K562 (cell line): ENCODE data around the gene RABGAP1. TPM values are rescaled to one million over a fixed set of nuclear protein-coding genes. Genes with fewer than 3 reads are reported as not detected.
A peak's percentile ranks its signal among the peaks of the same experiment; 100 is the strongest.

Experiments
- ATAC-seq: fragments of 200-7000 bp; cut with Tn5 transposase; 3 replicates; pipeline ENCODE4 v1.9.1; 2020; ENCODE audit warnings: moderate library complexity
- BruUV-seq: library from RNA; stranded (reverse); fragments of 400-500 nt; replicated peaks from 2 replicates; lab custom pipeline; 2021; lab: Mats Ljungman, UMichigan
- CTCF ChIA-PET: fragments of 300-600 bp; formaldehyde crosslinking; extraction: SDS; loops from one replicate; lab custom pipeline; 2021; ENCODE audit warnings: low intra/inter-chr PET ratio; lab: Yijun Ruan, JAX
- POLR2A ChIA-PET: fragments of 300-600, 350-650 bp; sonication (Branson Sonifier 250); formaldehyde crosslinking; extraction: SDS; loops from one replicate; lab custom pipeline; 2021; ENCODE audit warnings: antibody characterized with exemption, inconsistent platforms; lab: Yijun Ruan, JAX
- DNase-seq, 4 experiments: peaks; one replicate each; pipeline versions ENCODE4 v3.0.0 to v3.0.0-alpha.2; 2011 to 2018; ENCODE audit warnings: low spot score in 3 of 4, mixed read lengths in 3 of 4; ENCODE audit errors: extremely low read depth in 1 of 4
- FAIRE-seq: peaks from 2 replicates; lab custom pipeline; 2011; peaks lifted over from hg19 to GRCh38; lab: Jason Lieb, UNC
- H2AFZ ChIP-seq: 2 replicates; pipeline ENCODE4 v1.6.0; 2011; ENCODE audit warnings: low read depth, low read length, control low read depth, inconsistent platforms
- H3K27ac ChIP-seq: fragments of 200-600 bp; 3 replicates; pipeline ENCODE4 v1.8.0; 2011; ENCODE audit warnings: low read depth, mild to moderate bottlenecking, control low read depth, inconsistent platforms, low read length, moderate library complexity, mixed read lengths; ENCODE audit errors: extremely low read depth
- H3K27me3 ChIP-seq, 2 experiments: fragments of 300-600 bp in 1 of 2; 2 replicates in 1 of 2; 3 replicates in 1 of 2; pipeline versions ENCODE4 v1.6.0 to v1.8.0; 2011; ENCODE audit warnings: inconsistent platforms in 2 of 2, low read length in 2 of 2, mild to moderate bottlenecking in 1 of 2, mixed read lengths in 1 of 2, moderate library complexity in 1 of 2; ENCODE audit not compliant: control insufficient read depth in 2 of 2, insufficient read depth in 2 of 2
- H3K36me3 ChIP-seq: fragments of 300-600 bp; 3 replicates; pipeline ENCODE4 v1.8.0; 2011; ENCODE audit warnings: mild to moderate bottlenecking, low read length, inconsistent platforms; ENCODE audit not compliant: control insufficient read depth, insufficient read depth
- H3K4me1 ChIP-seq, 2 experiments: fragments of 200-600 bp in 1 of 2; replicated peaks in 1 of 2; 2 replicates in 1 of 2; 3 replicates in 1 of 2; pipeline versions ENCODE4 v1.5.1 to v1.8.0; 2011; ENCODE audit warnings: inconsistent platforms in 2 of 2, low read length in 2 of 2, mild to moderate bottlenecking in 1 of 2, mixed read lengths in 1 of 2, moderate library complexity in 1 of 2; ENCODE audit not compliant: control insufficient read depth in 2 of 2, insufficient read depth in 2 of 2
- H3K4me2 ChIP-seq: 2 replicates; pipeline ENCODE4 v1.6.1; 2011; ENCODE audit warnings: low read length, control low read depth, inconsistent platforms, mixed read lengths; ENCODE audit not compliant: insufficient read depth
- H3K4me3 ChIP-seq: fragments of 200-600 bp; sonication (generic), shearing (Covaris generic); 2 replicates; pipeline ENCODE4 v1.5.1; 2016; ENCODE audit warnings: control low read depth, inconsistent platforms
- H3K79me2 ChIP-seq: fragments of 200-600 bp; 3 replicates; pipeline ENCODE4 v1.8.0; 2011; ENCODE audit warnings: low read length, inconsistent platforms; ENCODE audit not compliant: control insufficient read depth, insufficient read depth
- H3K9ac ChIP-seq, 2 experiments: 2 replicates each; pipeline versions ENCODE4 v1.6.0 to v1.6.1; 2011; ENCODE audit warnings: low read depth in 2 of 2, low read length in 2 of 2, control low read depth in 1 of 2, inconsistent platforms in 1 of 2, mild to moderate bottlenecking in 1 of 2, mixed read lengths in 1 of 2; ENCODE audit not compliant: insufficient read depth in 1 of 2
- H3K9me1 ChIP-seq: one replicate; pipeline ENCODE4 v1.6.0; 2011; ENCODE audit warnings: inconsistent platforms, mild to moderate bottlenecking, low read length, moderate library complexity; ENCODE audit not compliant: control insufficient read depth, insufficient read depth
- H3K9me3 ChIP-seq: replicated peaks from 2 replicates; pipeline ENCODE4 v1.5.1; 2011; ENCODE audit warnings: low read depth, low read length, inconsistent platforms; ENCODE audit not compliant: control insufficient read depth, insufficient read depth
- H4K20me1 ChIP-seq: replicated peaks from 2 replicates; pipeline ENCODE4 v1.6.1; 2011; ENCODE audit warnings: low read length, inconsistent platforms, mixed read lengths; ENCODE audit not compliant: control insufficient read depth, insufficient read depth
- CGGBP1 ChIP-seq: fragments of 250-450 bp; sonication (Bioruptor Pico); IDR thresholded peaks from 2 replicates; pipeline ENCODE4 v1.9.0; 2021; ENCODE audit warnings: mild to moderate bottlenecking
- FOXK1 ChIP-seq: sonication (generic); formaldehyde crosslinking; IDR thresholded peaks from 2 replicates; pipeline ENCODE4 v1.8.0; 2022; ENCODE audit warnings: missing genetic modification reagents, mild to moderate bottlenecking, borderline replicate concordance
- FOXP1 ChIP-seq: sonication (generic); formaldehyde crosslinking; IDR thresholded peaks from 2 replicates; pipeline ENCODE4 v1.8.0; 2022; ENCODE audit warnings: mild to moderate bottlenecking, missing genetic modification reagents
- HDAC2 ChIP-seq: fragments of 450-650 bp; IDR thresholded peaks from 2 replicates; pipeline ENCODE4 v1.6.1; 2016; ENCODE audit warnings: mild to moderate bottlenecking
- MTA1 ChIP-seq: fragments of 450-650 bp; IDR thresholded peaks from 2 replicates; pipeline ENCODE4 v1.6.1; 2017; ENCODE audit warnings: borderline replicate concordance
- NCOA1 ChIP-seq: fragments of 450-650 bp; IDR thresholded peaks from 2 replicates; pipeline ENCODE4 v1.6.1; 2016; ENCODE audit warnings: low read depth
- POLR2A ChIP-seq: fragments of 450-650 bp; conservative IDR thresholded peaks from 2 replicates; pipeline ENCODE4 v1.6.1; 2016
- SREBF1 ChIP-seq: fragments of 150-350 bp; IDR thresholded peaks from 2 replicates; pipeline ENCODE4 v1.6.1; 2014; ENCODE audit warnings: antibody characterized with exemption, low read depth, low read length, borderline replicate concordance
- U2AF1 ChIP-seq: fragments of 200-400 bp; formaldehyde crosslinking; optimal IDR thresholded peaks from 2 replicates; pipeline ENCODE3; 2017; ENCODE audit warnings: mild to moderate bottlenecking, low read depth, low read length, moderate library complexity
- USF2 ChIP-seq: sonication (generic); formaldehyde crosslinking; IDR thresholded peaks from 2 replicates; pipeline ENCODE4 v1.5.0; 2020; ENCODE audit warnings: missing genetic modification reagents
- ZBTB40 ChIP-seq, 2 experiments: fragments of 450-650 bp in 1 of 2; sonication (generic) in 1 of 2; formaldehyde crosslinking in 1 of 2; IDR thresholded peaks; 2 replicates each; pipeline versions ENCODE4 v1.7.1 to v1.9.0; 2016 to 2022; ENCODE audit warnings: inconsistent platforms in 1 of 2, mild to moderate bottlenecking in 1 of 2, missing genetic modification reagents in 1 of 2
- ZNF280B ChIP-seq: fragments of 250-450 bp; sonication (Bioruptor Pico); IDR thresholded peaks from 2 replicates; pipeline ENCODE4 v1.5.1; 2021; ENCODE audit warnings: mild to moderate bottlenecking
- WGBS: fragments of 100-300 bp; shearing (Covaris generic); methylation state at CpG from one replicate; pipeline ENCODE4 v1.1.6; 2016; ENCODE audit warnings: low coverage, mixed read lengths; ENCODE audit not compliant: insufficient coverage; ENCODE audit errors: missing lambda C conversion rate; 5-methylcytosine and 5-hydroxymethylcytosine counted together
- in situ Hi-C: fragments of 300-500 bp; cut with MboI; formaldehyde crosslinking; loops from 4 replicates; pipeline ENCODE4 v1.15.0; 2018; ENCODE audit warnings: inconsistent platforms, mixed read lengths
- intact Hi-C: fragments of 100-400 bp; cut with micrococcal nuclease; formaldehyde crosslinking; loops from 2 replicates; pipeline ENCODE4 v1.14.2; 2022
- polyA plus RNA-seq, 8 experiments: library from polyadenylated mRNA; depleted of rRNA in 4 of 8; stranded (reverse) in 5 of 8; unstranded in 3 of 8; fragments of >200 nt; fragmentation: Nextera tagmentation in 2 of 8; fragmentation: Illumina TruSeq in 1 of 8; extraction: Ambion mirVana in 2 of 8; extraction: Trizol in 1 of 8; gene quantifications; 2 replicates each; pipeline versions ENCODE4 v1.2.1 to v1.2.3, GENCODE V29; 2011 to 2014; ENCODE audit warnings: inconsistent platforms in 1 of 8, missing spikeins in 1 of 8
- total RNA-seq, 7 experiments: library from RNA; depleted of rRNA in 6 of 7; stranded (reverse); fragments of >200 nt in 6 of 7; fragmentation: Illumina TruSeq in 2 of 7; extraction: Trizol in 2 of 7; gene quantifications; 2 replicates each; pipeline versions ENCODE4 v1.2.1 to v1.2.3, GENCODE V29; 2011 to 2021; ENCODE audit warnings: low replicate concordance in 1 of 7

Gene RABGAP1
- total and polyA plus RNA-seq, 9 of the 15 experiments (the other 6 are each of a cell fraction or from before 2014, with no cell fraction given), result 1.5 to 22.7 (median 13.1) TPM

- Histone ChIP-seq H3K27ac (no peak overlapping the region), H3K9me1 (no peaks in the 10 kb centered on the region), H3K4me1 (no peaks in the 10 kb centered on the region), H3K27me3 (no peaks in the 10 kb centered on the region), H3K4me3 (no peak overlapping the region), H3K9ac (no peak overlapping the region), H4K20me1 (no peaks in the 10 kb centered on the region), H3K79me2 (no peaks in the 10 kb centered on the region), H3K9me3 (no peaks in the 10 kb centered on the region), H3K4me2 (no peak overlapping the region), H2AFZ (no peak overlapping the region), H3K36me3 (peaks cover 76% of the 10 kb centered on the region)
- in situ Hi-C loops, result no loop called here
- DNase-seq (no peak), ATAC-seq (no peak), FAIRE-seq (no peak)
- ChIA-PET POLR2A (interaction anchor here (0.6 kb wide), 1 partner anchor 327 kb away, joined by 3 read pairs; no protein-coding TSS in a partner anchor), CTCF (no interaction called here)
- WGBS, result 79% methylated on average over 5 of the region's 5 CpGs
- BruUV-seq, result no TSS peak
- intact Hi-C loops, result no loop called here
- TF ChIP-seq NCOA1 (no peak), ZBTB40 (IDR thresholded peaks at IDR 0.05) (no peak), ZBTB40 (CRISPR knock-in tag; IDR thresholded peaks at IDR 0.05) (no peak), SREBF1 (no peak), U2AF1 (no peak), FOXP1 (CRISPR knock-in tag) (no peak), ZNF280B (CRISPR knock-in tag) (no peak), CGGBP1 (no peak), FOXK1 (CRISPR knock-in tag) (no peak), MTA1 (peak; percentile 73; the same call in 1 of the 2 replicates), POLR2A (0 out of 2 replicates have a peak, but pooled peaks have one; percentile 45), HDAC2 (0 out of 2 replicates have a peak, but pooled peaks have one; percentile 55), USF2 (CRISPR knock-in tag) (no peak)
Observed at GRCh38 chr9:123105490-123105889, 164.7 kb downstream of the RABGAP1 start.
